Stomach (tissue), 19 donors: ENCODE results near the gene AKIP1. TPM values are rescaled to one million over a fixed set of nuclear protein-coding genes. Genes with fewer than 3 reads are reported as not detected.

Experiments
- DNase-seq, 2 donors: peaks; one replicate each; pipeline versions ENCODE4 v3.0.0 to v3.0.0-alpha.2; 2013 to 2019
- H3K27ac ChIP-seq, 5 donors: fragments of 200-600 bp in 4 of 5; sonication (generic) in 4 of 5; one replicate each; pipeline ENCODE4 v1.5.1; 2013 to 2019; ENCODE audit warnings: mild to moderate bottlenecking in 1 of 5, moderate library complexity in 1 of 5
- H3K27me3 ChIP-seq, 3 donors: fragments of 200-600 bp; sonication (generic); one replicate each; pipeline ENCODE4 v1.5.1; 2017 to 2019; ENCODE audit warnings: mixed run types in 1 of 3
- H3K36me3 ChIP-seq, 4 donors: fragments of 200-600 bp; sonication (generic); 1 replicate in 3 of 4; 2 replicates in 1 of 4; pipeline ENCODE4 v1.5.1; 2016 to 2019
- H3K4me1 ChIP-seq, 4 donors: fragments of 200-600 bp; sonication (generic); one replicate each; pipeline ENCODE4 v1.5.1; 2016 to 2019
- H3K4me3 ChIP-seq, 4 donors: fragments of 200-600 bp; sonication (generic) in 3 of 4; one replicate each; pipeline ENCODE4 v1.5.1; 2016 to 2019; ENCODE audit warnings: mild to moderate bottlenecking in 1 of 4
- H3K9me3 ChIP-seq, 4 donors: fragments of 200-600 bp; sonication (generic); one replicate each; pipeline ENCODE4 v1.5.1; 2016 to 2019
- CTCF ChIP-seq, 7 experiments: fragments of 450-650 bp in 4 of 7; fragments of 200-600 bp in 3 of 7; sonication (generic) in 3 of 7; IDR thresholded peaks; one replicate each; pipeline ENCODE4 v1.5.1; 2016 to 2019; ENCODE audit warnings: antibody characterized with exemption in 7 of 7, control low read depth in 2 of 7, mild to moderate bottlenecking in 1 of 7
- EP300 ChIP-seq: sonication (generic); formaldehyde crosslinking; IDR thresholded peaks from one replicate; pipeline ENCODE4 v1.6.1; 2017; ENCODE audit warnings: antibody characterized with exemption
- POLR2A ChIP-seq, 4 donors: fragments of 450-650 bp; IDR thresholded peaks; one replicate each; pipeline ENCODE4 v1.6.1; 2016; ENCODE audit warnings: antibody characterized with exemption in 4 of 4, control low read depth in 2 of 4, mild to moderate bottlenecking in 1 of 4, moderate library complexity in 1 of 4
- POLR2AphosphoS5 ChIP-seq, 3 donors: sonication (generic); formaldehyde crosslinking; IDR thresholded peaks; one replicate each; pipeline ENCODE4 v1.6.1; 2016; ENCODE audit warnings: antibody characterized with exemption in 3 of 3
- WGBS, 5 donors: extraction: QIAGEN DNeasy Blood & Tissue Kit in 3 of 5; methylation state at CpG; one replicate each; pipeline versions ENCODE4 v1.1.5 to v1.1.7; 2013 to 2018; 5-methylcytosine and 5-hydroxymethylcytosine counted together
- intact Hi-C: fragments of 100-400 bp; cut with DNase I; formaldehyde crosslinking; loops from one replicate; pipeline ENCODE4 v1.15.1; 2023; ENCODE audit warnings: low total_unique reads
- long read RNA-seq, 10 donors: transcript quantifications; one replicate each; lab custom pipeline, GENCODE V29; 2026
- polyA plus RNA-seq, 3 donors: library from polyadenylated mRNA; stranded (reverse); fragments of 200-250 nt; gene quantifications; one replicate each; pipeline ENCODE4 v1.2.3, GENCODE V29; 2013
- total RNA-seq, 5 donors: library from RNA; depleted of rRNA; stranded (reverse); fragments of >200 nt; gene quantifications; one replicate each; pipeline versions ENCODE4 v1.1.0 to v1.2.3, GENCODE V29; 2014 to 2016
- donor health status: healthy with polysubstance abuse.
- donor health status: Bipolar disorder and iron deficiency.
- donor health status: healthy.

AKIP1 gene
- 10 to 100 TPM in 3 of 5 donors, under 1 TPM in 1, not detected in 1; 0.89 to 21.1 (median 17.9) TPM for total RNA-seq
- 10 to 100 TPM; 16.8 to 26.8 (median 23.4) TPM for polyA plus RNA-seq
- long read RNA-seq, donor 1, partial matches to known transcripts, result 0 of 3 reads
- long read RNA-seq, donor 1, other reads (novel, unspliced or antisense), result 0 of 3 reads
- long read RNA-seq, donor 2, partial matches to known transcripts, result 0 of 7 reads
- long read RNA-seq, donor 2, other reads (novel, unspliced or antisense), result 0 of 7 reads
- long read RNA-seq, donor 3, partial matches to known transcripts, result 0 of 4 reads
- long read RNA-seq, donor 3, other reads (novel, unspliced or antisense), result 0 of 4 reads
- long read RNA-seq, donor 4, result 0 reads
- long read RNA-seq, donor 5, partial matches to known transcripts, result 0 of 5 reads
- long read RNA-seq, donor 5, other reads (novel, unspliced or antisense), result 0 of 5 reads
- long read RNA-seq, donor 6, transcript AKIP1-201 (5 exons, 1,247 nt), result major isoform, 7 of 97 reads
- long read RNA-seq, donor 6, partial matches to known transcripts, result 81 of 97 reads
- long read RNA-seq, donor 6, other reads (novel, unspliced or antisense), result 0 of 97 reads
- long read RNA-seq, donor 7, transcript AKIP1-204 (4 exons, 1,084 nt), result major isoform, 9 of 13 reads
- long read RNA-seq, donor 7, partial matches to known transcripts, result 0 of 13 reads
- long read RNA-seq, donor 7, other reads (novel, unspliced or antisense), result 0 of 13 reads
- long read RNA-seq, donor 8, transcript AKIP1-204 (4 exons, 1,084 nt), result major isoform, 6 of 10 reads
- long read RNA-seq, donor 8, partial matches to known transcripts, result 0 of 10 reads
- long read RNA-seq, donor 8, other reads (novel, unspliced or antisense), result 0 of 10 reads
- long read RNA-seq, donor 9, partial matches to known transcripts, result 0 of 4 reads
- long read RNA-seq, donor 9, other reads (novel, unspliced or antisense), result 0 of 4 reads
- long read RNA-seq, donor 10, partial matches to known transcripts, result 0 of 3 reads
- long read RNA-seq, donor 10, other reads (novel, unspliced or antisense), result 0 of 3 reads

- Histone ChIP-seq H3K36me3 (peaks cover 0 to 5% (median 0%) of the 10 kb centered on the region in 4 donors), H3K9me3 (no peaks in the 10 kb centered on the region), H3K4me1 (peaks cover 24 to 46% (median 37%) of the 10 kb centered on the region in 4 donors), H3K27ac (peak within 1 kb of the TSS; percentile 70 to 94 (median 89)), H3K27me3 (no peaks in the 10 kb centered on the region), H3K4me3 (peak within 1 kb of the TSS; percentile 71 to 90 (median 78))
- DNase-seq, result peak; percentile 94 to 99
- intact Hi-C loops, result no loop called here
- no peak for TF ChIP-seq EP300
- no peak for TF ChIP-seq CTCF (IDR thresholded peaks at IDR 0.05)
- no peak for TF ChIP-seq POLR2A (IDR thresholded peaks at IDR 0.05)
- TF ChIP-seq POLR2AphosphoS5 (IDR thresholded peaks at IDR 0.05), result peak; percentile 65 to 85 (median 81)
- WGBS, 5 donors, result 0 to 1% (median 0%) methylated on average over 41 to 68 of the region's 68 CpGs
These were observed at the start of gene AKIP1 for GRCh38 chr11:8911029-8911823. Gene AKIP1, plus strand, starts transcription at chr11:8911189. Its CDS starts 261 bp downstream, at chr11:8911450.

GRCh38 chr11:8863838-8864237 is 47.2 kb upstream of the AKIP1 start:
- Histone ChIP-seq H3K9me3 (no peaks in the 10 kb centered on the region), H3K36me3 (no peaks in the 10 kb centered on the region), H3K27me3 (no peaks in the 10 kb centered on the region), H3K4me1 (peaks cover 3 to 37% (median 16%) of the 10 kb centered on the region in 4 donors), H3K4me3 (no peak overlapping the region), H3K27ac (peak overlapping the region in 4 of 5 donors; percentile 25 to 77 (median 45))
- intact Hi-C loops, result no loop called here
- WGBS, 5 donors, result 61 to 88% (median 73%) methylated on average over 1 of the region's 1 CpG
- no peak for TF ChIP-seq EP300
- peak in 1 of 3 donors; percentile 40 for TF ChIP-seq POLR2AphosphoS5 (IDR thresholded peaks at IDR 0.05)
- no peak for TF ChIP-seq CTCF (IDR thresholded peaks at IDR 0.05)
- no peak for TF ChIP-seq POLR2A (IDR thresholded peaks at IDR 0.05)
- no peak for DNase-seq

GRCh38 chr11:8865304-8865703 is 45.7 kb upstream of the AKIP1 start:
- DNase-seq, result no peak
- Histone ChIP-seq H3K27ac (peak overlapping the region in 4 of 5 donors; percentile 31 to 77 (median 52)), H3K27me3 (peaks cover 0 to 1% (median under 1%) of the 10 kb centered on the region in 3 donors), H3K4me3 (no peak overlapping the region), H3K9me3 (no peaks in the 10 kb centered on the region), H3K36me3 (no peaks in the 10 kb centered on the region), H3K4me1 (peaks cover 9 to 51% (median 24%) of the 10 kb centered on the region in 4 donors)
- no peak for TF ChIP-seq POLR2AphosphoS5 (IDR thresholded peaks at IDR 0.05)
- no peak for TF ChIP-seq POLR2A (IDR thresholded peaks at IDR 0.05)
- TF ChIP-seq CTCF (IDR thresholded peaks at IDR 0.05), result no peak
- TF ChIP-seq EP300, result no peak
- intact Hi-C loops, result no loop called here
